SU-DHL-6 (cell line): ENCODE data around the gene IL4R.
"Not testable (repeated sequence)": the region's sequence is repeated elsewhere in the genome, so short reads cannot be mapped to it uniquely, and the experiment has no call there.

Source experiments
- H2AFZ ChIP-seq: fragments of 200-600 bp; sonication (generic); 2 replicates; pipeline ENCODE4 v1.6.1; 2014; ENCODE audit warnings: low read depth, mild to moderate bottlenecking, moderate library complexity, mixed read lengths, antibody characterized with exemption, low read length; ENCODE audit not compliant: severe bottlenecking
- H3F3A ChIP-seq: fragments of 200-600 bp; shearing (Covaris generic); 2 replicates; pipeline ENCODE4 v1.6.0; 2016; ENCODE audit warnings: antibody characterized with exemption, mild to moderate bottlenecking; ENCODE audit not compliant: insufficient read depth
- H3K27ac ChIP-seq: fragments of 200-600 bp; sonication (generic); 2 replicates; pipeline ENCODE4 v1.5.1; 2016; ENCODE audit warnings: low read depth, mild to moderate bottlenecking, low read length, moderate library complexity, mixed read lengths
- H3K27me3 ChIP-seq: fragments of 200-600 bp; sonication (generic), shearing (Covaris generic); 2 replicates; pipeline ENCODE4 v1.6.0; 2014; ENCODE audit warnings: mild to moderate bottlenecking, low read length
- H3K36me3 ChIP-seq: fragments of 200-600 bp; sonication (generic); 2 replicates; pipeline ENCODE4 v1.6.1; 2014; ENCODE audit warnings: mild to moderate bottlenecking, low read length, mixed read lengths
- H3K4me2 ChIP-seq: fragments of 300-600, 200-600 bp; shearing (Covaris generic), sonication (generic); 2 replicates; pipeline ENCODE4 v1.6.0; 2014; ENCODE audit warnings: low read length, low read depth, mild to moderate bottlenecking; ENCODE audit not compliant: poor library complexity, severe bottlenecking
- H3K4me3 ChIP-seq: fragments of 200-600 bp; sonication (generic); 2 replicates; pipeline ENCODE4 v1.5.1; 2014; ENCODE audit warnings: antibody characterized with exemption, low read length, mild to moderate bottlenecking, mixed read lengths; ENCODE audit not compliant: insufficient read depth, poor library complexity, severe bottlenecking
- H3K79me2 ChIP-seq: fragments of 200-600 bp; sonication (generic); 2 replicates; pipeline ENCODE4 v1.6.1; 2014; ENCODE audit warnings: mild to moderate bottlenecking, low read length, moderate library complexity; ENCODE audit not compliant: insufficient read depth
- H3K9ac ChIP-seq: fragments of 200-600 bp; sonication (generic); 2 replicates; pipeline ENCODE4 v1.7.0; 2014; ENCODE audit warnings: mild to moderate bottlenecking, low read length
- H3K9me2 ChIP-seq: fragments of 200-600 bp; sonication (generic); replicated peaks from 2 replicates; pipeline ENCODE4 v1.6.1; 2014; ENCODE audit warnings: low read length; ENCODE audit not compliant: insufficient read depth
- H3K9me3 ChIP-seq: fragments of 200-600 bp; sonication (generic); 2 replicates; pipeline ENCODE4 v1.6.1; 2014; ENCODE audit warnings: low read length, mixed read lengths; ENCODE audit not compliant: insufficient read depth
- H4K20me1 ChIP-seq: fragments of 200-600 bp; sonication (generic); 2 replicates; pipeline ENCODE4 v1.6.1; 2014; ENCODE audit warnings: low read depth, mild to moderate bottlenecking, antibody characterized with exemption, low read length, moderate library complexity, mixed read lengths
- EZH2phosphoT487 ChIP-seq: fragments of 200-600 bp; sonication (generic), shearing (Covaris generic); conservative IDR thresholded peaks from 2 replicates; pipeline ENCODE4 v1.6.1; 2018; ENCODE audit warnings: mild to moderate bottlenecking, antibody characterized with exemption, low read length, moderate library complexity, mixed read lengths
- TF ChIP-seq, protein P1 (sequence below): fragments of 200-600 bp; sonication (generic); IDR thresholded peaks from one replicate; pipeline ENCODE4 v1.5.1; 2017; ENCODE audit warnings: antibody characterized with exemption, mild to moderate bottlenecking, low read length, moderate library complexity; ENCODE audit not compliant: insufficient read depth, poor library complexity, severe bottlenecking

The IL4R gene

DNA sequence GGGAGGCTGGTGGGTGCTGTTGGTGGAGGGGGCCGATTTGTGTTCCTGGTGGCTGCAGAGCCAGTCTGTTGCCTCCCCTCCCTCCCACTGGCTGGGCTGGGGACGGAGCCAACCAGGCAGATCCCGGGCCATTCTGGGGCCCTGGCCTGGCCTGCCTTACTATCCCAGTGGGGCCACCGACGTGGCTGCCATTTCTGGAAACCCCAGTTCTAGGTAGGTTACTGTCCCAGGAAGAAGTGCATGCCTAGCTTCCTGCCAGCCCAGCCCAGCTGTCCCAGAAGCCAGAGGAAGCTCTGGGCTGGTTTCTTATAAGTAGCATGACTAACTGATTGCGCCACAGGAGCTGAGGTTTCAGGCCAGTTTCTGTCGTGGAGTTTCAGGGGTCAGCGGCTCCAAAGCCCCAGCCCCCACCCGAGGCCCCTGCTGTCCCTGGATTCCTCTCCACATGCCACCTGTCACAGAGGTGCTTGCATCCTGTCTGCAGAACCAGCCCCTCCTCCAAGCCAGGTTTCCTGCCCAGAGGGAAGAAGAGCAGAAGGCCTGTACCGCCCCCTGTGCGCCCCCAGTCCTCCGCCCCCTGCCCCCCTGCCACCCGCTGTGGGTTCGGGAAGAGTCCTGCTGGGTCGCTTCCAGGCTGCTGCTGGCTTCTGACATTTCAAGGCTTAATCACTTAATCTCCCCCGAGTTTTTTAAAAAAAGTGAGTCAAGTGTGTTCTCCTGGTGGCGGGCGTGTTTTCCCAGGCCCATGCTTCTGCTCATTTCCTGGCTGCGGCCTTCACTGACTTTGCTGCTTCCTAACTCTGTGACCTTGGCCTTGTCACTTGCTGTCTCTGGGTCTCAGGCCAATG is 13.2 kb downstream of the IL4R start:
- Histone ChIP-seq H3K9ac (no peak overlapping the region), H3K36me3 (peaks cover 11% of the 10 kb centered on the region; the same call in 1 of the 2 replicates), H3K4me2 (no peak overlapping the region), H3K9me3 (no peaks in the 10 kb centered on the region), H3K27ac (no peak overlapping the region), H3K79me2 (peaks cover 100% of the 10 kb centered on the region), H4K20me1 (peaks cover 38% of the 10 kb centered on the region), H3F3A (peaks cover under 1% of the 10 kb centered on the region; the same call in 1 of the 2 replicates), H3K9me2 (no peaks in the 10 kb centered on the region), H3K4me3 (no peak overlapping the region), H3K27me3 (no peaks in the 10 kb centered on the region), H2AFZ (no peak overlapping the region)
- TF ChIP-seq EZH2phosphoT487 = no peak
- TF ChIP-seq, protein P1, sequence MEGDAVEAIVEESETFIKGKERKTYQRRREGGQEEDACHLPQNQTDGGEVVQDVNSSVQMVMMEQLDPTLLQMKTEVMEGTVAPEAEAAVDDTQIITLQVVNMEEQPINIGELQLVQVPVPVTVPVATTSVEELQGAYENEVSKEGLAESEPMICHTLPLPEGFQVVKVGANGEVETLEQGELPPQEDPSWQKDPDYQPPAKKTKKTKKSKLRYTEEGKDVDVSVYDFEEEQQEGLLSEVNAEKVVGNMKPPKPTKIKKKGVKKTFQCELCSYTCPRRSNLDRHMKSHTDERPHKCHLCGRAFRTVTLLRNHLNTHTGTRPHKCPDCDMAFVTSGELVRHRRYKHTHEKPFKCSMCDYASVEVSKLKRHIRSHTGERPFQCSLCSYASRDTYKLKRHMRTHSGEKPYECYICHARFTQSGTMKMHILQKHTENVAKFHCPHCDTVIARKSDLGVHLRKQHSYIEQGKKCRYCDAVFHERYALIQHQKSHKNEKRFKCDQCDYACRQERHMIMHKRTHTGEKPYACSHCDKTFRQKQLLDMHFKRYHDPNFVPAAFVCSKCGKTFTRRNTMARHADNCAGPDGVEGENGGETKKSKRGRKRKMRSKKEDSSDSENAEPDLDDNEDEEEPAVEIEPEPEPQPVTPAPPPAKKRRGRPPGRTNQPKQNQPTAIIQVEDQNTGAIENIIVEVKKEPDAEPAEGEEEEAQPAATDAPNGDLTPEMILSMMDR = no peak

DNA sequence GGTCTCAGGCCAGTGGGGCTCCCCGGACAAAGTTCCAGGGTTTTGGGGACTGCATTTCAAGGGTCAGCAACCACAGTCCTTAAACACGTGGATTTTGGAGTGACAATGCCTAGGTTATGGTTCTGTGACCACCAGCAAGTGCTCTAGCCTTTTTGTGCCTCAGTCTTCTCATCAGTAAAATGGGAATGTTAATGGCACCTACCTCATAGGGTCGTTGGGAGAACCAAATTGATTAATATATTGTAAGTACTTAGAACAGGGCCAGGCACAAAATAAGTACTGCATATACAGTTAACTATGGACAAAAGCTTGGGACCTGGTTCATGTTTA is 13.8 kb downstream of the IL4R start:
- Histone ChIP-seq H4K20me1 (peaks cover 36% of the 10 kb centered on the region), H2AFZ (no peak overlapping the region), H3K36me3 (peaks cover 15% of the 10 kb centered on the region; the same call in 1 of the 2 replicates), H3K79me2 (peaks cover 100% of the 10 kb centered on the region), H3K4me2 (no peak overlapping the region), H3K9me2 (no peaks in the 10 kb centered on the region), H3K27me3 (no peaks in the 10 kb centered on the region), H3K27ac (no peak overlapping the region), H3K4me3 (no peak overlapping the region), H3K9ac (no peak overlapping the region), H3F3A (no peaks in the 10 kb centered on the region; the same call in 1 of the 2 replicates), H3K9me3 (no peaks in the 10 kb centered on the region)
- TF ChIP-seq, protein P1 = no peak
- TF ChIP-seq EZH2phosphoT487 = no peak

DNA sequence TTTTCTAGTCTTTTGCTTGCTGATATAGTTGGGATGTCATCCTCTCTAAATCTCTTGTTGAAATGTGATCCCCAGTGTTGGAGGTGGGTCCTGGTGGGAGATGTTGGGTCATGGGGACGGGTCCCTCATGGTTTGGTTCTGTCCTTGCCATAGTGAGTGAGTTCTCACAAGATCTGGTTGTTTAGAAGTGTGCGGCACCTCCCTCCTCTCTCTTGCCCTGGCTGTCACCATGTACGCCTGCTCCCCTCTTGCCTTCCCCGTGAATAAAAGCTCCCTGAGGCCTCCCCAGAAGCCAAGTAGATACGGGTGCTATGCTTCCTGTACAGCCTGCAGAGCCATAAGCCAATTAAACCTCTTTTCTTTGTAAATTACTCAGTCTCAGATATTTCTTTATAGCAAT is 15.2 kb downstream of the IL4R start:
- no peak for TF ChIP-seq EZH2phosphoT487
- TF ChIP-seq, protein P1 = no peak
- H3K9ac ChIP-seq = no peak overlapping the region
- peaks cover 99% of the 10 kb centered on the region for H3K79me2 ChIP-seq
- no peaks in the 10 kb centered on the region for H3K9me2 ChIP-seq
- no peak overlapping the region for H3K27ac ChIP-seq
- no peak overlapping the region for H3K4me3 ChIP-seq
- H3K9me3 ChIP-seq = no peaks in the 10 kb centered on the region
- H3K4me2 ChIP-seq = no peak overlapping the region
- no peaks in the 10 kb centered on the region for H3K27me3 ChIP-seq
- peaks cover 32% of the 10 kb centered on the region for H4K20me1 ChIP-seq
- H3F3A ChIP-seq = no peaks in the 10 kb centered on the region; the same call in 1 of the 2 replicates
- H2AFZ ChIP-seq = no peak overlapping the region
- H3K36me3 ChIP-seq = peaks cover 22% of the 10 kb centered on the region; the same call in 1 of the 2 replicates

DNA sequence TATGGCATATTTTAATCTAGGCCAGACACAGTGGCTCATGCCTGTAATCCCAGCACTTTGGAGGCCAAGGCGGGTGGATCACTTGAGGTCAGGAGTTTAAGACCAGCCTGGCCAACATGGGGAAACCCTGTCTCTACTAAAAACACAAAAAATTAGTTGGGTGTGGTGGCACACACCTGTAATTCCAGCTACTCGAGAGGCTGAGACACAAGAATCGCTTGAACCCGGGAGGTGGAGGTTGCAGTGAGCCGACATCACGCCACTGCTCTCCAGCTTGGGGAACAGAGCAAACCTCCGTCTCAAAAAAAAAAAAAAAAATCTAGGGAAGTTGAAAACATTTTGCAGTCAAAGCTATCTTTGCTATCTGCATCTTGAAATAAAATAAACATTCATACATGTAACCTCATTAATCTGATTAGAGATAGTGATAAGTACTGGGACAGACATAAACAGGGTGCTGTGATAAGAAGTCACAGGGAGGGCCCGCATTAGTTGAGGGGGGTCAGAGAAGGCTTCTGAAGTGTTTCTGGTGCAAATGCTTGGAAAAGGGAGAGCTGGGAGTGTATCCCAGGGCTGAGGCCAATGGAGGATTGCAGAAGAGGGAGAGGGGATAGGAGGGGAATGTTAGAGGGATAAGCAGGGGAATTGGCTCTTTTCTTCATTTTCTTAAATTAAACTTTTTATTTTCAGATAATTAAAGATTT is 15.8 kb downstream of the IL4R start:
- H3K27me3 ChIP-seq, H3F3A ChIP-seq, H3K9me3 ChIP-seq, H3K9me2 ChIP-seq, H2AFZ ChIP-seq, H3K4me2 ChIP-seq, H3K27ac ChIP-seq, H3K9ac ChIP-seq, H3K4me3 ChIP-seq: not testable (repeated sequence)
- H3K79me2 ChIP-seq = peaks cover 99% of the 10 kb centered on the region
- H4K20me1 ChIP-seq = peaks cover 36% of the 10 kb centered on the region
- H3K36me3 ChIP-seq = peaks cover 26% of the 10 kb centered on the region; the same call in 1 of the 2 replicates
